Pancreas (tissue), 10 donors: ENCODE data around the gene OCA2. TPM values are rescaled to one million over a fixed set of nuclear protein-coding genes. Genes with fewer than 3 reads are reported as not detected.

Experiments used
- ATAC-seq, 4 donors: fragments of 200-7000 bp; cut with Tn5 transposase; one replicate each; pipeline versions ENCODE4 v1.8.0 to v1.9.1; 2020; ENCODE audit warnings: mild to moderate bottlenecking in 4 of 4, moderate library complexity in 4 of 4
- DNase-seq, 6 donors: peaks; one replicate each; pipeline ENCODE4 v3.0.0-alpha.2; 2020
- FAIRE-seq: peaks from 2 replicates; lab custom pipeline; 2012; peaks lifted over from hg19 to GRCh38; lab: Jason Lieb, UNC
- H3K27ac ChIP-seq, 4 donors: fragments of 200-600 bp; sonication (generic); 1 replicate in 3 of 4; 2 replicates in 1 of 4; pipeline versions ENCODE4 v1.5.0 to v1.8.0; 2020
- H3K27me3 ChIP-seq, 4 donors: fragments of 200-600 bp; one replicate each; pipeline ENCODE4 v1.8.0; 2021
- H3K36me3 ChIP-seq, 3 donors: fragments of 200-600 bp; sonication (generic) in 1 of 3; one replicate each; pipeline versions ENCODE4 v1.5.0 to v1.8.0; 2020 to 2021
- H3K4me1 ChIP-seq, 3 donors: fragments of 200-600 bp; one replicate each; pipeline ENCODE4 v1.8.0; 2021
- H3K4me3 ChIP-seq, 4 donors: fragments of 200-600 bp; sonication (generic) in 2 of 4; one replicate each; pipeline versions ENCODE4 v1.5.0 to v1.8.0; 2020 to 2021
- H3K9me3 ChIP-seq, 4 donors: fragments of 200-600 bp; one replicate each; pipeline ENCODE4 v1.8.0; 2021
- CTCF ChIP-seq, 4 donors: fragments of 200-600 bp; sonication (generic) in 3 of 4; IDR thresholded peaks; one replicate each; pipeline versions ENCODE4 v1.5.0 to v1.8.0; 2021; ENCODE audit warnings: antibody characterized with exemption in 4 of 4
- WGBS, 2 donors: extraction: QIAGEN DNeasy Blood & Tissue Kit; methylation state at CpG; one replicate each; pipeline ENCODE4 v1.1.7; 2013; 5-methylcytosine and 5-hydroxymethylcytosine counted together
- intact Hi-C, 3 donors: fragments of 100-400 bp; cut with DNase I; formaldehyde crosslinking; loops; one replicate each; pipeline versions ENCODE4 v1.11.1 to v1.14.2; 2022
- polyA plus RNA-seq, 2 donors: library from polyadenylated mRNA; stranded (reverse); fragments of 200-250 nt; gene quantifications; one replicate each; pipeline ENCODE4 v1.2.3, GENCODE V29; 2013
- total RNA-seq, 6 donors: library from RNA; stranded (reverse); fragmentation: NEBNext Ultra II Directional in 4 of 6; extraction: Animal tissue kit (Norgen Biotek cat#: 25700) in 4 of 6; gene quantifications; one replicate each; pipeline versions ENCODE4 v1.2.1 to v1.2.4, GENCODE V29; 2021 to 2023
- donor health status: healthy with polysubstance abuse.
- donor health status: DM: no; HTN: no; CAD: no; lungs with moderate emphysema.
- donor health status: DM: no; HTN: no; CAD: no.
- donor health status: control.
- donor health status: control.
- donor health status: Bipolar disorder and iron deficiency.
- donor health status: DM: yes; HTN: yes; CAD: no.
- donor health status: DM: no; HTN: no; CAD: no.
- donor health status: DM: no; HTN: no; CAD: no.
- donor health status: DM: yes; HTN: yes; CAD: no.

Gene OCA2
- total and polyA plus RNA-seq, 8 donors = 0.12 to 0.31 (median 0.18) TPM; not detected in 4

- FAIRE-seq (no peak), DNase-seq (no peak), ATAC-seq (no peak)
- Histone ChIP-seq H3K27me3 (no peaks in the 10 kb centered on the region), H3K4me3 (no peak overlapping the region), H3K36me3 (no peaks in the 10 kb centered on the region), H3K4me1 (no peaks in the 10 kb centered on the region), H3K9me3 (no peaks in the 10 kb centered on the region), H3K27ac (no peak overlapping the region)
- intact Hi-C loops = no loop called here
- 65 to 86% methylated on average over 2 of the region's 2 CpGs for WGBS, 2 donors
- no peak for TF ChIP-seq CTCF (IDR thresholded peaks at IDR 0.05)
These were observed 235.0 kb downstream of the OCA2 start for GRCh38 chr15:27864086-27864485.

- H3K4me1 ChIP-seq = no peaks in the 10 kb centered on the region
- intact Hi-C loops = no loop called here
- H3K9me3 ChIP-seq = no peaks in the 10 kb centered on the region
- FAIRE-seq = no peak
- DNase-seq = peak in 1 of 6 donors; percentile 34
- no peak for TF ChIP-seq CTCF (IDR thresholded peaks at IDR 0.05)
- no peak for ATAC-seq
- 57 to 68% methylated on average over 6 of the region's 6 CpGs for WGBS, 2 donors
- H3K27me3 ChIP-seq = no peaks in the 10 kb centered on the region
- H3K27ac ChIP-seq = no peak overlapping the region
- no peaks in the 10 kb centered on the region for H3K36me3 ChIP-seq
- H3K4me3 ChIP-seq = no peak overlapping the region
These were observed 236.1 kb downstream of the OCA2 start for GRCh38 chr15:27863000-27863399.

- DNase-seq (no peak), FAIRE-seq (no peak), ATAC-seq (no peak)
- no peak overlapping the region for H3K27ac ChIP-seq
- H3K9me3 ChIP-seq = no peaks in the 10 kb centered on the region
- no peaks in the 10 kb centered on the region for H3K27me3 ChIP-seq
- H3K4me3 ChIP-seq = no peak overlapping the region
- intact Hi-C loops = no loop called here
- H3K36me3 ChIP-seq = no peaks in the 10 kb centered on the region
- H3K4me1 ChIP-seq = no peaks in the 10 kb centered on the region
- WGBS, 2 donors = 61 to 76% methylated on average over 8 of the region's 8 CpGs
- TF ChIP-seq CTCF (IDR thresholded peaks at IDR 0.05) = no peak
These were observed 237.9 kb downstream of the OCA2 start for GRCh38 chr15:27861171-27861570.

GRCh38 chr15:27855137-27855536, 244.0 kb downstream of the OCA2 start:
- Histone ChIP-seq H3K36me3 (no peaks in the 10 kb centered on the region), H3K4me1 (no peaks in the 10 kb centered on the region), H3K27me3 (no peaks in the 10 kb centered on the region), H3K27ac (no peak overlapping the region), H3K9me3 (no peaks in the 10 kb centered on the region), H3K4me3 (no peak overlapping the region)
- intact Hi-C loops = no loop called here
- DNase-seq (no peak), FAIRE-seq (no peak), ATAC-seq (no peak)
- no peak for TF ChIP-seq CTCF (IDR thresholded peaks at IDR 0.05)
- WGBS, 2 donors = 85 to 91% methylated on average over 4 of the region's 4 CpGs

GRCh38 chr15:27854601-27855000, 244.5 kb downstream of the OCA2 start:
- no peak for FAIRE-seq
- Histone ChIP-seq H3K4me1 (no peaks in the 10 kb centered on the region), H3K27ac (no peak overlapping the region), H3K9me3 (no peaks in the 10 kb centered on the region), H3K36me3 (no peaks in the 10 kb centered on the region), H3K4me3 (no peak overlapping the region), H3K27me3 (no peaks in the 10 kb centered on the region)
- intact Hi-C loops = no loop called here
- no peak for ATAC-seq
- no peak for DNase-seq
- WGBS, 2 donors = 77 to 84% methylated on average over 10 of the region's 10 CpGs
- no peak for TF ChIP-seq CTCF (IDR thresholded peaks at IDR 0.05)
